GM10847 (cell line): Measurements from ENCODE around the gene MAP3K7CL.

Experiments
- POLR2A ChIP-seq: IDR thresholded peaks from 2 replicates; pipeline ENCODE4 v1.6.1; 2011; ENCODE audit not compliant: insufficient read length; ENCODE audit errors: extremely low read depth

Gene MAP3K7CL

DNA sequence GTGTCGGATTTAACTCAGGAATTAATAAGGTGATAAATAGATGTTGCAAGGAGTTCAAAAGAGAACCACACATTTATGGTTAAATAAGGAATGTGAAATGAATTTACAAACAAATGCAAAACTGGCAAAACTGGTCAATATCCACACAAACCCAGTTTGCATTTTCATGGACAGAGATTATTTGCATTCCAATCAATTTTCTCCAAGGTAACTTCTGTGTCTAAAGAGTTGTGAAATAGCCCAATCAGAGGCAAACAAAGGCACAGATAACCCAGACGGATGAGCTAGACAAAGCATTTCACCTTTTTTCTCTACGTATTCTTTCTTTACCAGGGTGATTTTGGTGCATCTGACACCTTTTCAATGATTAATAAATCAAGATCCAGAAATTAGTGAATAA, 63.9 kb downstream of the MAP3K7CL start:
- TF ChIP-seq POLR2A, result no peak

DNA sequence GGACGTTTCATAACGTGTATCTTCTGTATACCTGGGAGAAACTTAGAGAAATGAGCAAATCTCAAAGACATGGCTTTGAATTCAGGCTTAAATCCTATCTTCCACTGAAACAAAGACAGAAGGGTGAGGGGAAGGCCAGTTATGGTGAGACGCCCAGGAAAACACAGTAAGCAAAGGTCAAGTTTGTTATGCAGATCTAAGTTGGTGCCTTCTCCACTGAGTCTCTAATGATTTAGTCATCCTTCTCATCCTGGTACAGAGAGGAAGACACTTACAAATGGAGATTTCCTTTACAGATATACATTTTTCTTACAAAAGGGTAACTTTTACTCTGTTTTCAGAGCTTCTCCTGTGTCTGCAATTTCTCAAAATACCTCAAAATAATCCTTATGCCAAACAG, 64.4 kb downstream of the MAP3K7CL start:
- no peak for TF ChIP-seq POLR2A

DNA sequence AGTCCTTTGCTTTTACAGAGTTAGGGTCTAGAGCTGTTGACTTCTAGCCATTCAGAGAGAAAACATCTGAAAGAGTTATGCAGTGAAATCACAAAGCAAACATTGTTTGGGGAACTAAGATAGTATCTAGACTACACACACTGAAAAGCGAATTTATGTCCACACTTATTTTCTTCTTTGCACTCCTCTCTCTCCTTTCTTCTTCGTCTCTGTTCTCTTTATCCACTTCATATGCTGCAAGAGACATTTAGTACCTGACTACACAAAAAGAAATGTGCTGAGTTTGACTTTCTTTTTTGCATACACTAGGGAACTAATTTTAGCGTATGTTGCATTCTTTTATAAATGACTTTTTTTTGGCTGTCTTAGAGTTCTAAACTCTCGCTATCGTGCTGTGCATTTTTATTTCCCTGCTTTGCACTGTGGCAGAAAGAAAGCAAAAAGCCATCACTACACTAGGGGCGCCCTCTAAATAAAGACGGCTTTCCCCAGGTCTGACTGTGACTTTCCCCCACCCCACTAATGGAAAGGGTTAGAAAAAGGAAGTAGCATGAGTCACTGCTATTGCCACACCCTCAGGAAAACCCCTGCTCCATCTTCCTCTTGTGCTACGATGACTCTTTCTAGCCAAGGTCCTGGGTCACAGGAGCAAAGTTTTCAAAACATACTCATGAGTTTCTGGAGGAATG, 65.7 kb downstream of the MAP3K7CL start:
- no peak for TF ChIP-seq POLR2A

DNA sequence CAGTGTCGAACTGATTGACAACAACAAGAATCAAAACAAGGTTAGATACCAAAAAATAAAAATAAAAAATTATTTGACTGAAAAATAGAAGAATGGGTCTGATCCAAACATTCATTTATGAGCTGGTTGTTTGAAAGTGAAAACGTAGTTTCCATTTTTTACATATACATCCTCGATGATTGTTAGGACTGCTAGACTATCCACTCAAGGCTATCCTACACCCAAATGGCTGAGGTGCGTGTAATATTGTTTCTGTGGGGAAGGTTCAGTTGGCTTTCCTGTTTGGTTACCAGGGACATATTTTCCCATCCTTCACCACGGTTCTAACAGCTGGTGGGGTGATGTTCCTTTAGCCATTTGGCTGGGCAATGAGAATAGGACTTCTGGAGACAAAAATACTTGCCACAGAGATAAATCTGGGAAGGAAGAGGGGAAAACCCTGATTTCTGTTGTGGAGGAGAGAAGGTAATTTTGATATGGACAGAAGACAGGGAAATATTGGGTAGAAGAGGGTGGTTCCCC, 66.3 kb downstream of the MAP3K7CL start:
- no peak for TF ChIP-seq POLR2A

DNA sequence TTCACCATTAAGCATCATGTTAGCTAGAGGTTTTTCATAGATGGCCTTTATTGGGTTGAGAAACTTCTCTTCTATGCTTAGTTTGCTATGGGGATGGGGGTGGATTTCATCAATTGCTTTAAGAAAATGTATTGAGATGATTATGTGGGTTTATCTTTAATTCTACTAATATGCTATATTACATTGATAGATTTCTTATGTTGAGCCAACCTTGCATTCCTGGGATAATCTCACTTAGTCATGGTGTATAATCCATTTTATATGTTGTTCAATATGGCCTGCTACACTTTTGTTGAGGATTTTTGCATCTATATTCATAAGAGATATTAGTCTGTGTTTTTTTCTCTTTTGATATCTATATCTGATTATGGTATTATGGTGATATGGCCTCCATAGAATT, 70.7 kb downstream of the MAP3K7CL start:
- TF ChIP-seq POLR2A, result no peak

DNA sequence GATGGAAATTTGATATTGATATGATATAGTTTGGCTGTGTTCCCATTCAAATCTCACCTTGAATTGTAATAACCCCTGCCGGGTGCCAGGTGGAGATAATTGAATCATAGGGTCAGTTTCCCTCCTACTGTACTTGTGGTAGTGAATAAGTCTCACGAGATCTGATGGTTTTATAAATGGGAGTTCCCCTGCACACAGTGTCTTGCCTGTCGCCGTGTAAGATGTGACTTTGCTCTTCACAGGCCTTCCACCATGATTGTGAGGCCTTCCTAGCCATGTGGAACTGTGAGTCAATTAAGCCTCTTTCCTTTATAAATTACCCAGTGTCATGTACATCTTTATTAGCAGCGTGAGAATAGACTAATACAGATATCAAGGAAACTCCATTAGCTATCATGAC, 74.6 kb downstream of the MAP3K7CL start:
- TF ChIP-seq POLR2A, result no peak

DNA sequence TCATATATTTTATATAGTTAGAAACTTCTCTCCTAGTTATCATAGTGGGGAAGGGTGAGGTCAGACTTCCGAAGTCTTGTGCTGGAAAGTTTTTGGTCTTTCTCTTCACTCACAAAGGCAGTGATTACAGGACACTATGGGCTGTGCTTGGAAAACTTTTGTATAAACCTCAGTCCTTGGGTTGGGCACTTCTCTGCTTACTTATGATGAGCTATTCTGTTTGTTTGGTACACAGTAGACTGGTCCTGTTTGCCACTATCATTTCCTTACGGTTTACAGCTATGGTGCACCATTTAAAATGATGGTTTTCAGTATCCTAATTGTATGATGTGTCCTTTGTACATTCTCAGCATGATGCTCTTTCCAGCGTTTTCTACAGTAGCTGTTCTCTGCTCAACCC, 75.5 kb downstream of the MAP3K7CL start:
- no peak for TF ChIP-seq POLR2A

DNA sequence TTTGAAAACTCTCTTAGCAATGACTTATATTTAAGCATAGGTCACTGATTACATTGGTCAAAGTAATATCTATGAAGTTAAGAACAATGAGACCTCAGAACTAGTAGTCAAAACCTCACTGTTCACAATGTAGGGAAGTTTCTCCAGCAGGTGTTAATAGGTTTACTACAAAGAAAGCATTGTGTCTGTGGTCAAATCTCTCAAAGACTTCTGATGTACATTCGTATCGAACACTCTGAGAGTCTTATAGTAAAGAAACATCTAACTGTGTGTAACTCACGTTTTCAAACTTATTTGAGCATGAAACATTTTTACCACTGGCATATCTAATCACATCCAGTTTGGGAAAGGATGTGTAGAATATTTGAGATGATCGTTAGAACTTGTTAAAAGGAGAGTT, 76.0 kb downstream of the MAP3K7CL start:
- TF ChIP-seq POLR2A, result no peak

DNA sequence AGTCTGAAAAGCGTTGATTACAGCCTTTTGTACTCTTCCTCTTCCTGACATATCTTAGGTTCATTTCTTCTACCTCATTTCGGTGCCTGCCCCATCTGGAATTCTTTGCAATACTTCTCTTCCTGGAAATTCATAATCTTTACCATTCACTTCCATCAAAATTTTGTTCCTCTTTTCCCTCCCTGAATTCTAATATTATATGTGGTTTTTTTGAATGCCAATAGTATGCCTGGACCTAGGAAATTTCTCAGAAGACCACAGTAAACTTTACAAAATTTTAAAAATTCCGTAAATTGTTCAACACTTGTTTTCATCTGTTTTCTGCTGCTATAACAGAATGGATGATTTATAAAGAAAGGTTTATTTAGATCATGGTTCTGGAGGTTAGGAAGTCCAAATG, 76.8 kb downstream of the MAP3K7CL start:
- no peak for TF ChIP-seq POLR2A

DNA sequence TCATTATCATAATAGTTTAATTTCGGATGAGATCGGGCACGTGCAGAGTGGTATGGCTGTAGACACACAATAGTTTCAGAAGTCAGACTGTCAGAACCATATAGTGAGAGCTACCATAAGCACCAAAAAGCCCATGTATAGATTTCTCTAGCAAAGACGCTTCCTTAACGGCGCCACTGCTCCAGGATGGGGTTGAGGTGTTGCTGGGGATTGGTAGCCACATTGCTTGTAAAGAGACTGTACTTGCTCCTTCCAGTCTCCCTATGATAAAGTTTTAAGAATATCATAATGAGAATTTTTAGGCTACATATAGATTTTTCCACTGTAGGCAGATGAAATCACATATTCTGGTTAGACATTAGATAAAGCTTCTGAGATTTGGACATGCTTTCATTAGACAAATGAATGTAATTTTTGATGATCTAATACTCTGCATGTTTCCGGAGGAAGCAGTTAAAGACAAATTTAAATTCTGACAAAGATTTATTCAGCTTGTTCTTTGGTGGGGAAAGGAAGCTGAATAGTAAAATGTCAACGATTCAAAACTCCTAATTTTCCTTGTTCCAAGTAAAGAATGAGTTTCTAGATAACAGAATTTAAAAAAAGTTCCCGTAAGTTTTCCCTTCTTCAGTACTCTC, 77.7 kb downstream of the MAP3K7CL start:
- no peak for TF ChIP-seq POLR2A

DNA sequence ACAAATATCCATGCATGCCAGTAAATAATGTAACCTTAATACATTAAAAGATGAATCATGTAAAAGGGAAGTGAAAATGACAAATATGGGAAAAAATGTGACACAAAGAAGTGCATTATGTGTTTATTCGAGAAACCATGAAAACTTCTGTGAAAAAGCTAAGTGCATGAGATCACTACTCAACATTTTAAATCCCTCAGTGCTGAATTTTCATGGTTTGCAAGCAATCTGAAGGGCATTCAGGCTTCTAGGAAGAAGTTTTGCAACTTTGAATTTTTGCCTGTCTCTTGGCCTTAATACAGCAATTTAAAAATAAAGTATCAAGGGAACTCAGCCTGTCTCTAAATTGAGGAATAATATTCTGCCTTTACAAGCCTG, 78.2 kb downstream of the MAP3K7CL start:
- TF ChIP-seq POLR2A, result no peak

DNA sequence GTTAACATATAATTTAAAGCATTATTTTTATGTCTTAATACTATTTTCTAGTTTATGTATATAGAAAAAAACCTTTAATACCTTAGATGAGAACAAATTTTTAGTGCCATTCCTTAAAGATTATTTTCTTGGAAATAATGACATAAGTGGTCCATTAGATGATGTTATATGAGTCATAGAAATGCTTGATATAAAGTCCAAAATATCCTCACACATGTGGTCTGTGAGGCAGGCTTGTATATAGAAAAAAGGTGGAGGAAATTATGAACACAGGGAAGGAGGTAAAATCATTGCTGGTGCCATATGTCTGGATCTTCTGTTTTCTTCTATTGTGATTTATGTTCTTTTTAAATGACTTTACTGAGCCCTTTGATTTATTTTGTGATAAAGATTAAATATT, 79.3 kb downstream of the MAP3K7CL start:
- TF ChIP-seq POLR2A, result no peak

DNA sequence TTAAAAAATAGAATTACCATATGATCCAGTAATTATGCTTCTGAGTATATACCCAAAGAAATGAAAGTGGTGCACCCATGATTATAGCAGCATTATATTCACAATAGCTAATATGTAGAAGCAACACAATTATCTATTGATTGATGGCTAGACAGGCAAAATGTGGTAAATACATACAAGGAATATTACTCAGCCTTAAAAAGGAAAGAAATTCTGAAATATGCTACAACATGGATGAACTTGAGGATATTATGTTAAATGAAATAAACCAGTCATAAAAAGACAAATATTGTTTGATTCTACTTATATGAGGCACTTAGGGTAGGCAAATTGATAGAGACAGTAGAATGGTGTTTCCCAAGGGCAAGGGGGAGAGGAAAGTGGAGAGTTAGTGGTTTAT, 80.8 kb downstream of the MAP3K7CL start:
- TF ChIP-seq POLR2A, result no peak

DNA sequence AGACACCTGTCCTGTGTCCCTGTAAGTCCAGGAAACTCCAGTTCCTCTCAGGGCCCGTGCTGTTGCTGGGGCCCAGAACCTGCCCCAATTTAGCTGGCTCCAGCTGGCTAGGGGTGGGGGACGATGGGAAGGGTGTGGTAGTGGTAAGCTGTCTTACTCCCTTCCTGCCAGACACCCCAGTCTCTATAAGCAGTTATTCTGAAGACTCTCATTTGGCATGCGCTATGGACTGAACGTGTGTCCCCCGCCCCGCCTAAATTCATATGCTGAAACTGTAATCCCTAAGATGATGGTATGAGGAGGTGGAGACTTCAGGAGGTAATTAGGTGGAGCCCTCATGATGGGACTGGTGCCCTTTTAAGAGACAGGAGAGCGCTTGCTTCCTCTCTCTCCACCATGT, 82.0 kb downstream of the MAP3K7CL start:
- no peak for TF ChIP-seq POLR2A

DNA sequence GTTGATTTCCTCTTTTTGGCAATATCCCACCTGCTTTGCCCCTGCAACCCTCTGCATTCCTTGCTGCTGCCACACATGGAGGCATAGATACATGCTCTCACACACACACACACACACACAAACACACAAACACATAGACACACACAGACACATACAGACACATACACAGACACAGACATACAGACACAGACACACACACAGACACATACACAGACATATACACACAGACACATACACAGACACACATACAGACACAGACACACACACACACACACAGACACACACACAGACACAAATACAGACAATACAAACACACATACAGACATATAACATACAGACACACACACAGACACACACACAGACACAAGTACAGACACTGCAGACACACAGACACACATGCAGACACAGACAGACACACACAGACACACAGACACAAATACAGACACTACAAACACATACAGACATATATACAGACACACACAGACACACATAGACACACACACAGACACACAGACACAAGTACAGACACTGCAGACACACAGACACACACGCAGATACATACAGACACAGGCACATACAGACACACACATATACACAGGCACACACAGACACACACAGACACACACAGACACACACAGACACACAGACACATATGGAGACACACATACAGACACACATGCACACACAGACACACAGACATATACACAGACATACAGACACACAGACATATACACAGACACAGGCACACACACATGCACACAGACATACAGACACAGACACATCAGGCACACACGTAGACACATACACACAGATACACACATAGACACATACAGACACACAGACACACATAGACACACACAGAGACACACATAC, 83.3 kb downstream of the MAP3K7CL start:
- TF ChIP-seq POLR2A, result no peak

DNA sequence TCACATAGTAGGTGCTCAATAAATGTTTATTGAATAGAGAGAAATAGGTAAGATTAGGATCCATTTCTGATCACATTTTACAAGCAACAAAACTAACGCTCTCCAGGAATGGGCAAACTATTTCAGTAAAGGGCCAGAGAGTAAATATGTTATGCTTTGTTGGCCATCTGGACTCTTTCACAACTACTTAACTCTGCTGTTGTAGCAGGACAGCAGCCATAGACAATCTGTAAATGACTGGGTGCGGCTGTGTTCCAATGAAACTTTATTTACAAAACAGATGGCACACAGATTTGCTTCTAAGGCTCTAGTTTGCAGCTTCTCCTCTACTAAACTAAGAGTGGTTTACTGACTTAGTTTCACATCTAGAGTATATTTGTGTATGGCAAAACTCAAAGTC, 85.3 kb downstream of the MAP3K7CL start:
- no peak for TF ChIP-seq POLR2A
